ENCODE measurements around the gene SLCO1C1.
A peak's percentile ranks its signal among the peaks of the same experiment; 100 is the strongest.

Gene SLCO1C1

GRCh38 chr12:20792971-20793370 is 97.8 kb downstream of the SLCO1C1 start:
- TF ChIP-seq CTCF (conservative IDR thresholded peaks at IDR 0.05) (no peak), ZFX (IDR thresholded peaks at IDR 0.05) (no peak)
- no peak overlapping the region for H3K27ac ChIP-seq

- TF ChIP-seq CTCF (conservative IDR thresholded peaks at IDR 0.05) (peak; percentile 80), ZFX (IDR thresholded peaks at IDR 0.05) (no peak)
- no peak overlapping the region for H3K27ac ChIP-seq
These were observed 103.4 kb downstream of the SLCO1C1 start for GRCh38 chr12:20798554-20798953.

GRCh38 chr12:20800160-20800559 is 105.0 kb downstream of the SLCO1C1 start:
- TF ChIP-seq ZFX (IDR thresholded peaks at IDR 0.05) = no peak
- TF ChIP-seq CTCF (conservative IDR thresholded peaks at IDR 0.05) = no peak
- no peak overlapping the region for H3K27ac ChIP-seq

GRCh38 chr12:20801035-20801434 is 105.9 kb downstream of the SLCO1C1 start:
- no peak overlapping the region for H3K27ac ChIP-seq
- TF ChIP-seq CTCF (conservative IDR thresholded peaks at IDR 0.05) (no peak), ZFX (IDR thresholded peaks at IDR 0.05) (no peak)

All from C4-2B (cell line).